Posterior cingulate gyrus (tissue), 11 donors: ENCODE measurements around the gene TIMM10B.

ENCODE experiments used
- DNase-seq, 10 donors: peaks; one replicate each; pipeline versions ENCODE4 v3.0.0 to v3.0.0-alpha.2; 2020 to 2021; ENCODE audit warnings: mixed read lengths in 3 of 10
- intact Hi-C: fragments of 100-400 bp; cut with DNase I; formaldehyde crosslinking; loops from one replicate; pipeline ENCODE4 v1.15.1; 2023

The TIMM10B gene

GRCh38 chr11:6468712-6469495 is 12.4 kb upstream of the TIMM10B start:
- intact Hi-C loops = no loop called here
- DNase-seq = peak; percentile 53 to 97 (median 82)

- DNase-seq = no peak
- intact Hi-C loops = no loop called here
These were observed 11.7 kb upstream of the TIMM10B start for GRCh38 chr11:6469599-6469998.

- DNase-seq = no peak
- intact Hi-C loops = loop anchor here (1.0 to 10.0 kb wide), 2 partner anchors 83 to 132 kb away; partner anchors contain the start of genes ILK, RRP8 and SMPD1
These were observed 8.4 kb upstream of the TIMM10B start for GRCh38 chr11:6472934-6473333.

- intact Hi-C loops = loop anchor here (1.0 to 10.0 kb wide), 2 partner anchors 83 to 131 kb away; partner anchors contain the start of genes ILK, RRP8 and SMPD1
- peak; percentile 83 to 98 (median 92) for DNase-seq
These were observed 7.6 kb upstream of the TIMM10B start, which contains the start of gene TRIM3 for GRCh38 chr11:6473451-6474412. TSS of gene TRIM3 (minus strand) at chr11:6473941. CDS start at chr11:6465695, 8,246 bp downstream.

- no peak for DNase-seq
- intact Hi-C loops = loop anchor here (10.0 kb wide), 1 partner anchor 130 kb away; the partner anchor contains the start of genes ILK and RRP8
These were observed 6.9 kb upstream of the TIMM10B start for GRCh38 chr11:6474413-6474792.

GRCh38 chr11:6474806-6475500 is 6.3 kb upstream of the TIMM10B start:
- intact Hi-C loops = loop anchor here (10.0 kb wide), 1 partner anchor 130 kb away; the partner anchor contains the start of genes ILK and RRP8
- DNase-seq = no peak

- intact Hi-C loops = loop anchor here (10.0 kb wide), 1 partner anchor 129 kb away; the partner anchor contains the start of genes ILK and RRP8
These were observed 5.4 kb upstream of the TIMM10B start for GRCh38 chr11:6475936-6476335.

GRCh38 chr11:6476571-6476970 is 4.7 kb upstream of the TIMM10B start:
- intact Hi-C loops = loop anchor here (10.0 kb wide), 1 partner anchor 128 kb away; the partner anchor contains the start of genes ILK and RRP8
- DNase-seq = no peak

More at GRCh38 chr11:6475936-6476335, 5.4 kb upstream of the TIMM10B start:
- no peak for DNase-seq

GRCh38 chr11:6480299-6480914 is 894 bp upstream of the TIMM10B start:
- intact Hi-C loops = loop anchor here (5.0 kb wide), 1 partner anchor 277 kb away; no protein-coding TSS in a partner anchor
- no peak for DNase-seq

GRCh38 chr11:6481924-6482275 is 599 bp downstream of the TIMM10B start:
- no peak for DNase-seq
- intact Hi-C loops = loop anchor here (5.0 kb wide), 1 partner anchor 275 kb away; no protein-coding TSS in a partner anchor

GRCh38 chr11:6482441-6482840 is 1.1 kb downstream of the TIMM10B start:
- no peak for DNase-seq
- intact Hi-C loops = loop anchor here (5.0 kb wide), 1 partner anchor 275 kb away; no protein-coding TSS in a partner anchor

- intact Hi-C loops = loop anchor here (5.0 kb wide), 1 partner anchor 274 kb away; no protein-coding TSS in a partner anchor
- no peak for DNase-seq
These were observed 1.7 kb downstream of the TIMM10B start for GRCh38 chr11:6483015-6483414.

GRCh38 chr11:6485661-6486060 is 4.4 kb downstream of the TIMM10B start:
- intact Hi-C loops = no loop called here

GRCh38 chr11:6486256-6486655 is 5.0 kb downstream of the TIMM10B start:
- intact Hi-C loops = no loop called here
- DNase-seq = no peak

More at GRCh38 chr11:6485661-6486060, 4.4 kb downstream of the TIMM10B start:
- DNase-seq = no peak

GRCh38 chr11:6486938-6487337 is 5.6 kb downstream of the TIMM10B start:
- DNase-seq = no peak
- intact Hi-C loops = no loop called here

GRCh38 chr11:6488342-6488741 is 7.0 kb downstream of the TIMM10B start:
- no peak for DNase-seq
- intact Hi-C loops = no loop called here

- DNase-seq = no peak
- intact Hi-C loops = no loop called here
These were observed 7.5 kb downstream of the TIMM10B start for GRCh38 chr11:6488821-6489220.

- no peak for DNase-seq
- intact Hi-C loops = no loop called here
These were observed 8.0 kb downstream of the TIMM10B start for GRCh38 chr11:6489306-6489705.
